Activated T-cell treated with anti-CD3 and anti-CD28 coated beads for 4 hours (primary cell): Measurements from ENCODE around the gene RASAL1.
A peak's percentile ranks its signal among the peaks of the same experiment; 100 is the strongest.

Experiments
- DNase-seq: peaks from one replicate; pipeline ENCODE4 v3.0.0-alpha.2; 2020

The RASAL1 gene

GRCh38 chr12:113094738-113095137, 40.8 kb downstream of the RASAL1 start:
- DNase-seq = no peak

DNA sequence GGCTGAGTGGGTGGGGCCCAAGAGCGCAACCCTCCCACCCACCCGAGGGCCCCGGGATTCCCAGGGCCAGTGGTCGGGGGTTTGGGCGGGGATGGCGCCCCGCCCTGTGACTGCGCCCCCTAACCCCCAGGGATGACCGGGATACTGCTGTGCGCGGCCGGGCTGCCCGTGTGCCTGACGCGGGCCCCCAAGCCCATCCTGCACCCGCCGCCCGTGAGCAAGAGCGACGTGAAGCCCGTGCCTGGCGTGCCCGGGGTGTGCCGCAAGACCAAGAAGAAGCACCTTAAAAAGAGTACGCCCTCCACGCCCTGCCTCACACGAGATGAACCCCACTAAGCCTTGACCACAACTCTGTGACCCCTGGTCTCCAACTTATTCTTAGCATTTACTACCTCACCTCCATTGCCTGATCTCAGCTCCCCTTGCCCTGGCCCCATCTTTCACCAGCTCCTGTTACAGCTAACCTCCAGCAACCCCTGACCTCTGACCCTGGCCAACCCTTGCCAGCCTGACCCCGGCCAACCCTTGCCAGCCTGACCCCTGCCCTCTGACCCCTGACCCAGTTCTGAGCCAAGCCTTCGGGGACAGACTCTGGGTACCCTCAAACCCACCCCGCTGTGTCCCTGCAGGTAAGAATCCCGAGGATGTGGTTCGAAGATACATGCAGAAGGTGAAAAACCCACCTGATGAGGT, 42.0 kb downstream of the RASAL1 start:
- DNase-seq = no peak

- DNase-seq = no peak
Observed at GRCh38 chr12:113092607-113093408, 42.8 kb downstream of the RASAL1 start.

- no peak for DNase-seq
Observed at GRCh38 chr12:113091506-113091905, 44.1 kb downstream of the RASAL1 start.

- DNase-seq = no peak
Observed at GRCh38 chr12:113090740-113091139, 44.8 kb downstream of the RASAL1 start.

GRCh38 chr12:113089839-113090238, 45.7 kb downstream of the RASAL1 start:
- DNase-seq = no peak

DNA sequence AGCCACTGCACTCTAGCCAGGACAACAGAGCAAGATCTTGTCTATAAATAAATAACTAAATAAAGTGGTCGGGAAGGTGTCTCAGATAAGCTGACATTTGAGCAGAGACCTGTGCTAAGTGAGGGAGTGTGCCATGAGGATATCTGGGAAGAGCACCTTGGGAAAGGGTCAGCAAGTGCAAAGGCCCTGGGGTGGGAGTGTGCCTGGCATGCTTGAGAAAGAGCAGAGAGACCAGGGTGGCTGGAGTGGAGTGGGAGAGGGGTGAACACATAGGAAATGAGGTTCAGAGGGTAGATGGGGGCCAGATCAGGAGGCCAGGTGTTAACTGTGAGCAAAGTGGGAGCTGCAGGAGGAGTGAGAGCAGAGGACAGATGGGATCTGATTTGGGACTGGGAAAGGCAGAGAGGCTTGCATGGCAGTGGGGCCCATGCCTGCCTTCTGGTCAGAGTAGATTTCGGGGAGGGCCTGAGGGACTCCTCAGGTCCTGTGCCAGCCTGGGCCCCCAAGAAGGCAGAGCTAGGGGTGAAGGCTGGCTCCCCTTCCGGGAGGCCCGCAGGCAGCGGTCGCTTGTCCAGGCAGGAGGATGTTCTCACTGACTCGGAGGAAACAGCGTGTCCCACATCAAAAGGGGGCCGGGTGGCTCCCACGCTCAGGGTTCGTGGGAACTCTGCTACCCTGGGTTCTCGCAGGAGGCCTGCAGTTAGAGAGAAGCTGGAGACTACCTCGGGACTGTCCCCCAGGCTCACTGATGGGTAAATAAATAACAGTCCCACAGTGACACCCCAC, 46.4 kb downstream of the RASAL1 start:
- DNase-seq = peak; percentile 39

GRCh38 chr12:113088037-113088436, 47.5 kb downstream of the RASAL1 start:
- DNase-seq = no peak

GRCh38 chr12:113087193-113087592, 48.4 kb downstream of the RASAL1 start:
- DNase-seq = no peak

DNA sequence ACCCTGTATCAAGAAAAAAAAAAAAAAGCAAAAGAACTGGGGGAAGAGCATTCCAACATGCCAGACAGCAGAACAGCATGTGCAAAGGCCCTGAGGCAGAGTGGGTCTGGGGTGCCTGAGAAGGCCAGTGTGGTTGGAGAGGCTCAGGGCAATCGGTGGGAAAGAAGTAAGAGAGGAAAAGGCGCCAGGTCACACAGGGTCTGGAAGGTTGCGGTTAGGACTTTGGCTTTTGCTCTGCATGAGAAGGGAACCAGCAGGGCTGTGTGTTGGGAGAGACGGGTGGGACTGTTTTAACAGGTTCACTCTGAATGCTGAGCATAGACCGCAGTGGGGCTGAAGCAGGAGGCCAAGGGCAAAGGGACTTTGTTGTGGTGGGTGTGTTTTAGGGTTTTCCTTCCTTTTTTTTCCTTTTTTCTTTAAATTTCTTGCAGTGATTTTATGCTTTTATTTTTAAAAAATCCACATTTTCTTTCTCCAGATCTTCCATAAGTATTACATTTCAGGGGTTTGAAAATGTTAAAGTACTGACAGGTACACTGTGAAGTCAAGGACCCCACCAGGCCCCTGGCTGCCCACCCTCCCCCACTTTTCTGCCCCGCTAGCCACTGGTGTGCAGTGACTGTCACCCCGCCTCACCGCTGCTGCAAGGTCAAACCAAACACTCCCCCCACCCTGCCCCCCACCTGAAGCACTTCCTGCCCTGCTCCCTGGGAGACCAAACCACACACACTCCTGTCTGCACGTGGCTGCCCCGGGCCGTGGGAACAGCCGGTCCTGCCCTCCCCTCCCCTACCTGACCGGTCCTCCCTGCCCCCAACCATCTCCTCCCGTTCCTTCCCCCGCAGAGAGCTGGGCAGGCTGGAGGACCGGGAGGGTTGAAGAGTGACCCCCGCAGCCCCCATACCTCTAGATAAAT, 49.1 kb downstream of the RASAL1 start:
- no peak for DNase-seq

GRCh38 chr12:113083863-113084435, 51.6 kb downstream of the RASAL1 start:
- DNase-seq = no peak

- no peak for DNase-seq
Observed at GRCh38 chr12:113082486-113083148, 52.9 kb downstream of the RASAL1 start.

GRCh38 chr12:113081873-113082272, 53.7 kb downstream of the RASAL1 start:
- DNase-seq = no peak

GRCh38 chr12:113077859-113078255, 57.7 kb downstream of the RASAL1 start:
- DNase-seq = no peak

DNA sequence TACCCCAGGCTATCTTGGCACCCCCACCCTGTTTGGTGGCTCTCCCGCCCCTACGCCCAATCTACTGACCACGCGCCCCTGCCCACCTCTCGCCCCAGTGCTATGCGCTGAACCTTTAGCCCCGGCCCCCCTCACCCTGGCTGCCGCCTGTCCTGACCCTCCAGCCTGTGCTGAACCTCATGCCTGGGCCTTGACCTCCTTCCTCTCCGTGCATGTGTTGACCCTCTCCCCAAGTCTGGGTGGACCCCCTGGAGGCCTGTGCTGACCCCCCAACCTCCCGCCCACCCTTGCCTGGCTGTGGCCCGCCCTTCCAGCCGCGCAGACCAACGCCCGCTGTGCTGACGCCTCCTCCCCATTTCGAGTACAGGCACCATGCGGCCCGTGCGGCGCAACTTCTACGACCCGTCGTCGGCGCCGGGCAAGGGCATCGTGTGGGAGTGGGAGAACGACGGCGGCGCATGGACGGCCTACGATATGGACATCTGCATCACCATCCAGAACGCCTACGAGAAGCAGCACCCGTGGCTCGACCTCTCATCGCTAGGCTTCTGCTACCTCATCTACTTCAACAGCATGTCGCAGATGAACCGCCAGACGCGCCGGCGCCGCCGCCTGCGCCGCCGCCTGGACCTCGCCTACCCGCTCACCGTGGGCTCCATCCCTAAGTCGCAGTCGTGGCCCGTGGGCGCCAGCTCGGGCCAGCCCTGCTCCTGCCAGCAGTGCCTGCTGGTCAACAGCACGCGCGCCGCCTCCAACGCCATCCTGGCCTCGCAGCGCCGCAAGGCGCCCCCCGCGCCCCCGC, 58.3 kb downstream of the RASAL1 start:
- DNase-seq = no peak

- no peak for DNase-seq
Observed at GRCh38 chr12:113075137-113075683, 60.4 kb downstream of the RASAL1 start.

- DNase-seq = no peak
Observed at GRCh38 chr12:113073586-113073985, 62.0 kb downstream of the RASAL1 start.

DNA sequence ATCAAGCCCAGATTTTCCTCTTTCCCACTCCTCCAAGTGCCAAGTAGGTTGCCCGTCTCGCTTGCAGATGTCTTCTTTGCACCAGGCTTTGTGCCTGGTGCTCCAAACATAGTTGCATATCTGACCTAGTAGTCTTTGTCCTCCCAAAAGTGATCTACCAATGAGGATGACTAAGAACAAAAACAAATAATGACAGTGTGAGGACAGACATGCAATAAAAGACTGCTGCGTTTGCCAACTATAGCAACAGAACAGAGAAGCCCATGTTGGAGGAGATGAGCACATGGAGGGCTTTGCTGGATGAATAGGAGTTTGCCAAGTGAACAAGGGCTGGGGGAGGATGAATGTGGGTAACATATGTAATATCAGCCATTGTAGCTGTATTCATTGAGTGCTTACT, 63.4 kb downstream of the RASAL1 start:
- no peak for DNase-seq

GRCh38 chr12:113071135-113072112, 64.1 kb downstream of the RASAL1 start:
- DNase-seq = no peak
